Stimulated activated CD4-positive, alpha-beta T cell treated with anti-CD3 and anti-CD28 coated beads, Interleukin-4, amount 100 ng/mL, for 48 hours (primary cell): ENCODE measurements around the gene TCF12.
"Not testable (repeated sequence)": the region's sequence is repeated elsewhere in the genome, so short reads cannot be mapped to it uniquely, and the experiment has no call there.

Experiments used
- DNase-seq, 2 donors: peaks; one replicate each; pipeline ENCODE4 v3.0.0-alpha.2; 2020; ENCODE audit warnings: low read depth in 2 of 2

The TCF12 gene

GRCh38 chr15:57134851-57135250, 216.4 kb downstream of the TCF12 start:
- no peak for DNase-seq

DNA sequence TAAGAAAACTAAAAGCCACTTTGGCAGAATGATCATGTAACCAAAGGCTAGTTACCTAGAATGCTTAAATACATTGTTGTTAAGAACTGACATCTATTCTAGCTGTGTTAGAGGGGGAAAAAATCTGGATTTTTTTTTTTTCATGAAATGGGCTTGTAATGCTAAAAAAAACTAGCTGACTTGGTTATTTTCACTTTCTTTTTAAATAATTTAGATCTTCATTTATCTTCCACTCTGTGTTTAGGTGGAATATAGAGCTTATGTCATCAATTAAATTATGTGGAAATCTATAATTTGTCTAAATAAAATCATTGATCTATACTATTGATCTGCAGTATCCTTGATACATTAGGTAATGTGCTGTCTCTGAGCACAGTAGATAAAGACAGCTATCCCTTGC, 217.4 kb downstream of the TCF12 start:
- DNase-seq, result no peak

DNA sequence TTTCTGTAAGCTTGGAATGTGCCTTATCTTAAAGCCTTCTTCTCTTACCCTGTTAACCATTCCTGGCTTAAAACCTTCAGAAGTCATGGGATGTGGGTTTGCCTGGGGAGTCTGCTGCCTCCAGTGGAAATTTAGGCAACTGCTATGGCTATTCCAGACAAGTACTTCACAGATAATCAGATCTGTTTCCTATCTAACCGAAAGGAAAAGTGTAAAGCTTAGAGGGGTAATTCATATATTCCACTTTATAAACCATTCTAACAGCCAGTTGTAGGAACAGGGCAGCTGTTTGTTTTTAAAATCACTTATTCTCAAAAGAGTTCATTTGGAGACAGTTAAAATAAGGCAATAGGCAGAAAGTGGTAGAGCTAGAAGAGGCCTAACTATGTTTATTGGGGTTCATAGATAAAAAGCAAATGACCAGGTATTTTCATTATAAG, 219.9 kb downstream of the TCF12 start:
- DNase-seq, result no peak

DNA sequence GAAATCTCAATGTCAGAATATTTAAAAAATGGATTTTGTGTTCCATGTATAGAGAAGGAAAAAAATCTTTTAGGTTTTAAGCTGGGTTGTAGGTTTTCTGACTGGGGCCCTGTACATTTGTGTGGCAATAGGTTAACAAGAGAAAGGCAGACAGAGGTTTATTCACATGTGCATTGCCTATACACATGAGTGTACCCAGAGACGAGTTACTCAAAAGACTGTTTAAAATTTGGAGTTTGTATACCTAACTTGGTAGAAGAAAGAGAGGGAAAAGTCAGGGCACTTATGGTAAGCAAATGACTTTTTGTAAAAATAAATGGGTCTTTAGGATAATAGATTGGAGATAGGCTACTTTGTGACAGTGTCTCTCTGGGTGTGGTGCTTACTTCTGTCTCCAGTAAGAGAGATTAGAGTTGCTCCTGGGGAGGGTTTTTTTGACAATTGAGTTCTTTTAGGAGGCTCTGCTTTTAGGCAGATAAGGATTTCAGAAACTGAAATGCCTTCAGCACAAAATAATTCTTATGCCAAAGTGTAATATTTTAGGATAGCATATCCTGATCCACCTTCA, 225.2 kb downstream of the TCF12 start:
- DNase-seq, result no peak

DNA sequence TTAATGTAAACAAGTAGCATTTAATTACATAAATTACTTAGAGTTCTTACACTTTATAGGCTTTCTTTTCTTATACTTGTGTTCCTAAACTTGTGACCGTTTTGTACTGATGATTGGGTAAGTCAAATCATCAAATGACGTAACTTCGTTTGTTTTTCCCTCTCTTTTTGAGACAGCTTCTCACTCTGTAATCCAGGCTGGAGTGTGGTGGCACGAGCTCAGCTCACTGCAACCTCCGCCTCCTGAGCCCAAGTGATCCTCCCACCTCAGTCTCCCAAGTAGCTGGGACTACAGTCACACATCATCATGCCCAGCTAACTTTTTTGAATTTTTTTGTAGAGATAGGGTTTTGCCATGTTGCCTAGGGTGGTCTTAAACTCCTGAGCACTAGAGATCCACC, 226.0 kb downstream of the TCF12 start:
- no peak for DNase-seq

DNA sequence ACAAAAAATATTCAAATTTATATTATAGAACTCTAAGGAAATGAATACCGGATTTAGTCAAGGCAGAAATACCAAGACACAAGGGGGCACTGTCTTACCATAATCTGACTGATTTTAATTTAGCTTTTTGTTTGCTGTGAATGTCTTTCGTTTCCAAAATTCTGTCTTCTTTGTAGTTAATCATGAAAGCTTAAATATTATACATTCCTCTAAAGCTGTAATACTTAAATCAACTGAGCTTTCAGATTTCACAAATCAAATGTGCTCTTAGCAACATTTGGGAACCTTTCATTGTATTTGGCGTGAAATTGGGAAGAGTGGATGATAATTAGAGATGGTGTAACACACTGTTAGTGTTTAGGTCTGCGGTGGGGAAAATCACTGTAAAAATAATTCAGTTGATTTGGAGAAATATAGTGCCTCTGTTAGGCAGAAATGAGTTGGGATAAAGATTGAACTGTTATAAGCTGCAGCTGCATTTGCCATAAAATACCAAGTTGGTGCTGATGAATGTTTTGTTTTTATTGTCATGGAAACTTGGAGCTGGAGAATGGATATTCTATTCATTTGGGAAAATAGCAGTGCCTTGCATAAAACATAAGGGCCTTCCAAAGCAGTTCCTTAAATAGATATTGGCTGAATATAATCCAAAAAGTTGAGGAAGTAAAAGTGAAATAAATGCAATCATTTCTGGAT, 228.2 kb downstream of the TCF12 start:
- no peak for DNase-seq

- no peak for DNase-seq
Measured at GRCh38 chr15:57147621-57148020, 229.2 kb downstream of the TCF12 start.

- no peak for DNase-seq
Measured at GRCh38 chr15:57148262-57148661, 229.8 kb downstream of the TCF12 start.

DNA sequence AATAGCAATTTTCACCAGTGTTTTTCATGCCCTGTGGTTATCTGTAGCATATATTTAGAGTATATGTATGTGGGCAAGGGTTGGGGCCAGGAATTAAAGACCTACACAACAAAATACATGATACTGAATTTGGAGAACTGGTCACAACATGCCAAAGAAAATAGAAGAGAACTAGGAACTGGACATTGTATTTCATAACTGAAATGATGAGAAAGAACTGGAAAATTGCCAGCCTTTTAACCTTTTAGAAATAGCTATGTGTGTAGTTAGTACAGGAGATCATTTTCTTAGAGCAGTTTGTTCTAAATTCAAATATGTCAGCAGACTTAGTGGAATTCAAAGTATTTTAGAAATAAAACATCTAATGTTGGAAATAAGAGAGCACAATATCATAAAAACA, 230.8 kb downstream of the TCF12 start:
- DNase-seq, result no peak

GRCh38 chr15:57150066-57150865, 231.8 kb downstream of the TCF12 start:
- DNase-seq, result no peak

DNA sequence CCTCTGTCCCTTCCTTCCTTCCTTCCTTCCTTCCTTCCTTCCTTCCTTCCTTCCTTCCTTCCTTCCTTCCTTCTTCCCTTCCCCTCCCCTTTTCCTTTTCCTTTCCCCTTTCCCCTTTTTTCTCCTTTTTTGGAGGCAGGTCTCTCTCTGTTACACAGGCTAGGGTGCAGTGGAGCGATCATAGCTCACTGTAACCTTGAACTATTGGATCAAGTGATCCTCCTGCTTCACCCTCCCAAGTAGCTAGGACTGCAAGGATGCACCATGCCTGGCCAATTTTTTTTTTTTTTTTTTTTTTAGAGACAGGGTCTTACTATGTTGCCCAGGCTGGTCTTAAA, 232.4 kb downstream of the TCF12 start:
- not testable (repeated sequence) for DNase-seq

GRCh38 chr15:57152133-57152532, 233.7 kb downstream of the TCF12 start:
- DNase-seq, result no peak

- peak in 1 of 2 donors; percentile 2 for DNase-seq
Measured at GRCh38 chr15:57152666-57153539, 234.5 kb downstream of the TCF12 start.

GRCh38 chr15:57156210-57156884, 237.9 kb downstream of the TCF12 start:
- no peak for DNase-seq

GRCh38 chr15:57158589-57158988, 240.1 kb downstream of the TCF12 start:
- no peak for DNase-seq

GRCh38 chr15:57158997-57159668, 240.7 kb downstream of the TCF12 start:
- no peak for DNase-seq

DNA sequence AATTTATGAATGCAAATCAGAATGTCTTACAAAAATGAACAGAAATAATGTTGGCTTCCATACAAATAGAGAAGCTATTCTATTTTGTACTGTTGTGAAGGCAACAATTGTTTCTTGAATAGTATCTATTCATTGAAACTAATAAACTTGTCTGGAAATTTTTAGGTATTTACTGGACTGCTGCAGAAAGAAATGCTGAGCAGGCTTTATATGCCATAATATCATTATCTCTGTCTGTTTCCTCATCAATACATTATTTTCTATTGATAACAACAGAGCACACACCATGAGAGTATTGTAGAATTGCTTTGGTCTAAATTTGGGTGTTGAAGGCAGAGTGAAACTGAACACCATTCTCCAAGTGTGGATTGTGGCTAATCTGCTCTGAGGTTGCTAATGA, 241.3 kb downstream of the TCF12 start:
- DNase-seq, result no peak

- no peak for DNase-seq
Measured at GRCh38 chr15:57160823-57161560, 242.5 kb downstream of the TCF12 start.

DNA sequence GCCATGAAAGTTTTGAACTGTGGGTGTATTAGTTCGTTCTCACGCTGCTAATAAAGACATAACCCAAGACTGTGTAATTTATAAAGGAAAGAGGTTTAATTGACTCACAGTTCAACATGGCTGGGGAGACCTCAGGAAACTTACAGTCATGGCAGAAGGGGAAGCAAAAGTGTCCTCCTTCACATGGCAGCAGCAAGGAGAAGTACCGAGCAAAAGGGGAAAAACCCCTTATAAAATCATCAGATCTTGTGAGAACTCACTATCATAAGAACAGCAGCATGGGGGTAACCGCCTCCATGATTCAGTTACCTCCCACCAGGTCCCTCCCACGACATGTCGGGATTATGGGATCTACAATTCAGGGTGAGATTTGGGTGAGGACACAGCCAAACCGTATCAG, 245.8 kb downstream of the TCF12 start:
- DNase-seq, result not testable (repeated sequence)

DNA sequence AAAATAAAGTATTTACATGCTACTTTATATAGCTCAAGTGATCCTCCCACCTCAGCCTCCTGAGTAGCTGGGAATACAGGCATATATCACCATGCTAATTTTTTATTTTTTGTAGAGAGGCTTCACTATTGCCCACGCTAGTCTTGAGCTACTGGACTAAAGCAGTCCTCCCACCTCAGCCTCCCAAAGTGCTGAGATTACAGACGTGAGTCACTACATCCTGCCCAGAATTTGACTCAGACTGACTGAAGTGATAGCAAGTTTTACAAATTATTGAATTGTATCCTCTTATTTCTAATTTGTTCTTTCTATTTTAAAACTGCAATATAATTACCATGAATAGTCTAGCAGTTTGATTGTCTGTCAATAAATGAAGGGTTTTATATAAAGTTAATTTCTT, 247.5 kb downstream of the TCF12 start:
- peak in 1 of 2 donors; percentile 2 for DNase-seq
